Activated CD8-positive, alpha-beta memory T cell treated with anti-CD3 and anti-CD28 coated beads for 4 hours (primary cell): Measurements from ENCODE around the gene TTBK1.

Experiments used
- DNase-seq, 2 donors: peaks; one replicate each; pipeline ENCODE4 v3.0.0-alpha.2; 2020; ENCODE audit warnings: low read depth in 2 of 2

Gene TTBK1

DNA sequence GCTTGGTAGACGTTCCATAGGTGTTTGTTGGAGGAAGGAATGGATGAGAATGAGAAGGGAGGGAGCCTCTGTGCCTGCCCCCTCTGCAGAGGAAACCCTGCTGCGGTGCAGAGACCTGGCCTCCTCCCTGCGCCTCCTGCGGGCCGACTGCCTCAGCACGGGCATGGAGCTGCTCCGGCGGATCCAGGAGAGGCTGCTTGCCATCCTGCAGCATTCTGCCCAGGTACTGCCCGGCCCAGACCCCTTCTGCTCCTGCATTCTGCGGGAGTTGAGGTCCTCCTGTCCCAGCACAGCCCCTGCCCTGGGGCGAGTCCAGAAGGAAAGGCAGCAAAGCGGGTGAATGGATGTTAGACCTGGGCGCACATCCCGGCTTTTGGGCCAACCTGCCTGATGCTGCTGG is 20.1 kb upstream of the TTBK1 start:
- DNase-seq: no peak

- no peak for DNase-seq
These were observed 17.0 kb upstream of the TTBK1 start for GRCh38 chr6:43226192-43226851.

DNA sequence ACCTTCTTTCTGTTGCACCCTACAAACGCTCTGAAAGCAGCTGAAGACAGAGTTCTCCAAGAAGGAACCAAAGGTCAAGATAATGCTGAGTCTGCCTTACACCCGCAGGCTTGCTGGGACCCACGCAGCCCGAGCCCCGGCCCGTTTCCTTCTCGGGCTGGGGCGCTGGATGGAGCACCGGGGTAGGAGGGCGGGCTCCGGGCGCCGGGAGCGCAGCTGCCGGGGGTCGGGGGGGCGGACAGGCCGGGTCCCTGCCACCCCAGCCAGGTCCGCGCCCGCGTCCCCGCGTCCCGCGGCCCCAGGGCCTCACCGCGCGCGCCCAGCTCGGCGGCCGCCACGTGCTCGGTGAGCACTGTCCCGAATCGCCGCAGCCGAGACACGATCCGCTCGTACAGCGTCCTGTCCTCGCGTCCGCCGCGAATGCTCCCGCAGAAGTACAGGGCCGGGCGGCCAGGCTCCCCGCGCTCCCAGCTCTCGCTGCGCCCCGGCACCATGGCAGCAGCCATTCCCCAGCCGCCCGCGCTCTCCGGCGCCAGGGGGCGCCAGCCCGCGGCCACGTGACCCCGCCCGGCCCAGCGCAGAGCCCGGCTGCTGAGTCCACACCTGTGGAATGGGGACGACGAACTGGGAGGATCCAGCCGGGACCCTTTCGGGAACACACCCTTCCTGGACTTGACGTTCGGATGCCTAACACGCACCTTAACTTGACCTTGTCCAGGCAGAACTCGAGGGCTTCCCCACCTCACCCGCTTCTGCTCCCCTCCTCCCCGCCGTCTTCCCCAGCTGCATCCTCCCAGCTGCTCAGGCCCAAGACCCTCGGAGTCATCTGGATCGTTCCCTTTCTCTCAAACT is 14.1 kb upstream of the TTBK1 start, which contains the start of gene DNPH1:
DNPH1 (minus strand) TSS at position 531 of the 852 bp plus-strand sequence; CDS start at position 506, 25 bp downstream.
- DNase-seq: peak; percentile 47 to 56

DNA sequence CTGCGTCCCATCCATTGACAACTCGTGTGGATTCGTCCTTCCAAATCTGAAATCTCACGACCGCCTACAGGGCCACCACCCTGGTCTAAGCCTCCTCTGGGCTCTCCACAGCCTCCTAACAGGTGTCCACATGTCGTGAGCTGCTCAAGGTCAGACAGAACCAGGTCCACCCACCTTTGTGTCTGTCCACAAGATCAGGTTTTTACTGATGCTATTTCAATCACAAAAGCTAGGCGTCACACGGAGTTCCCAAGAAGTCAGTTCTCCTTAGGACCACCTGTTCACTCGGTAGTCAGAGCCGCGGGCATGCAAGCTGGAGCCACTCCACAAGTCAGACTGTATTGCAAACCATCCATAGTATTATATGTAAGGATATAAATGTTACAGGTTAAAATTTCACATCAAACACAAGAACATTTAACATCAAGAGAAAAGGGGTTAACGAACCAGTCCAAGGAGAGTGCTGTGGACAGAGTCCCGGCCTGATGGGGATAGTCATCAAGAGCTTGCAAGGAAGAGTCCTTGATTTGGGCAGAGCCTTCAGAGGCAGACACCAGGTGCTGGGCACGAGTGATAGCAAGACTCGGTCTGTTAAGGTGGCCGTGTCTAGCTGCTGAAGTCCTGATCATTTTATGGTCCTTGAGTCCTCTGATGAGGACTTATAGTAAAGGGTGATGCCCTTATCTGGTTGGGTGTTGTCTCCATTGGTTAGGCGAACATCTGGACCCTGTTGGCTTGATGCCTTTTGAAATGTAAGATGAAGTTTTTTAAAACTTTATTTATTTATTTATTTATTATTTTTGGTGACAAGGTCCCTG is 13.3 kb upstream of the TTBK1 start:
- no peak for DNase-seq

- DNase-seq: no peak
These were observed 12.2 kb upstream of the TTBK1 start for GRCh38 chr6:43231053-43231452.

GRCh38 chr6:43231735-43232450 is 11.4 kb upstream of the TTBK1 start:
- DNase-seq: no peak

- DNase-seq: no peak
These were observed 7.4 kb upstream of the TTBK1 start for GRCh38 chr6:43235841-43236240.

DNA sequence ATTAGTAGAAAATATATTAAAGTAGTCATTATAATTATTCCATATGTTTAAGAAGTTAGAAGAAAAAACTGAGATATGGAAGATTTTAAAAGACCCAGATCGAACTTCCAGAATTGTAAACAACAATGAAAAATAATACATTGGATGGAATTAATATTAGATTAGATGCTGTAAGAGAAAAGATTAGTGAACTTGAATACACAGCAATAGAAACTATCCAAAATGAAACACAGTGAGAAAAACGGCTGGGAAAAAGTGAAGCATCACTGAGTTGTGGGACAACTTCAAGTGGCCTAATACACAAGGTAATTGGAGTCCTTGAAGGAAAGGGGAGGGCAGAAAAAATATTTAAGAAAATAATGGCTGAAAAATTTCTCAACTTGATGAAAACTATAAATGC is 4.2 kb upstream of the TTBK1 start:
- no peak for DNase-seq

- DNase-seq: no peak
These were observed 2.3 kb upstream of the TTBK1 start for GRCh38 chr6:43240950-43241349.

GRCh38 chr6:43241446-43241845 is 1.8 kb upstream of the TTBK1 start:
- DNase-seq: no peak

GRCh38 chr6:43243664-43244321 is 512 bp downstream of the TTBK1 start:
- DNase-seq: no peak

- no peak for DNase-seq
These were observed 3.2 kb downstream of the TTBK1 start for GRCh38 chr6:43246301-43247113.

GRCh38 chr6:43247114-43247999 is 4.1 kb downstream of the TTBK1 start:
- DNase-seq: peak; percentile 65 to 70

DNA sequence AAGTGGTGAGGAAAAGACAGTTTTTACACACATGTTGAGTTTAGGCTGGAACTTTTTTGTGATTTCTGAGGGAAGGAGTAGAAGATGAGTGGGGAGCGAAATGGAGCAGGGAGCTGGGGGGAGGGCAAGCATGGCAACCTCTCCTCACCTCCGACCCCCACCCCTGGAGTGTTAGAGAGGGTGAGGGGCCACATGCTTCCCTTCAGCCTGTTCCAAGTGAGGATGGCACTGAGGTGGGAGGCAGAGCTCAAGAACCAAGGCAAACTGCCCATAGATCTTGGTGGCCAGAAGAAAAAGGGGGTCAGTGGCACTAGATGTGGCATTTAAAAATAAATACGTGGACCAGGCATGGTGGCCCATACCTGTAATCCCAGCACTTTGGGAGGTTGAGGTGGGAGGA is 4.8 kb downstream of the TTBK1 start:
- DNase-seq: no peak

DNA sequence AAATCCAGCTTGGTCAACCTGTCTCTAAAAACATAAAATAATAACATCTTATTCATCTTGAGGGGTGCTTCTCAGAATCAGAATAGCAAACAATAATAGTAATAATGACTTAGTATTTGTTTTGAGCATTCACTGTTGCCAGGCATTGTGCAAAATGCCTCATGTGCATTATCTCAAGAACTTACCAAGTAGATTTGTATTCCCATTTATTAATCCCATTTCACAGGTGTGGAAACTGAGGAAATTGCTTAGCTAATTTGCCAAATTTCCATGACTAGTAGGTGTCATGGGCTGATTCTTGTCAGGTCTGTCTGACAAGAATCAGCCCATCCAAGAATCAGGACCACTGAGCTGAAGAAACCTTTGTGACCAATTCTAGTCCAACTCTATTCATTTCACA is 5.5 kb downstream of the TTBK1 start:
- DNase-seq: no peak

- no peak for DNase-seq
These were observed 7.7 kb downstream of the TTBK1 start for GRCh38 chr6:43250992-43251373.

DNA sequence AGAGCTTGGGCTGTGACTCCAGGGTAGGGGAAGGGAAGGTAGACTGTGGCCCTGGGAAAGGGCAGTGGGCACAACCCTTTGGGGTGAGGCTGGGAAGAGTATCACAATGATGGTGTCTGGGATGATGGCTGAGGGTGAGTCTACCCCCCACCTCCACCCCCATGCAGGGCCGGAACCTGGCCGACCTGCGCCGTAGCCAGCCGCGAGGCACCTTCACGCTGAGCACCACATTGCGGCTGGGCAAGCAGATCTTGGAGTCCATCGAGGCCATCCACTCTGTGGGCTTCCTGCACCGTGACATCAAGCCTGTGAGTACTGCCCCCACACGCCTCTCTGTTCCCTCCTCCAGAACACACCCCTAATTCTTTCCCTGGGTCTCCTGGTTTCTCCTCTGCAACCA is 10.1 kb downstream of the TTBK1 start:
- DNase-seq: no peak

DNA sequence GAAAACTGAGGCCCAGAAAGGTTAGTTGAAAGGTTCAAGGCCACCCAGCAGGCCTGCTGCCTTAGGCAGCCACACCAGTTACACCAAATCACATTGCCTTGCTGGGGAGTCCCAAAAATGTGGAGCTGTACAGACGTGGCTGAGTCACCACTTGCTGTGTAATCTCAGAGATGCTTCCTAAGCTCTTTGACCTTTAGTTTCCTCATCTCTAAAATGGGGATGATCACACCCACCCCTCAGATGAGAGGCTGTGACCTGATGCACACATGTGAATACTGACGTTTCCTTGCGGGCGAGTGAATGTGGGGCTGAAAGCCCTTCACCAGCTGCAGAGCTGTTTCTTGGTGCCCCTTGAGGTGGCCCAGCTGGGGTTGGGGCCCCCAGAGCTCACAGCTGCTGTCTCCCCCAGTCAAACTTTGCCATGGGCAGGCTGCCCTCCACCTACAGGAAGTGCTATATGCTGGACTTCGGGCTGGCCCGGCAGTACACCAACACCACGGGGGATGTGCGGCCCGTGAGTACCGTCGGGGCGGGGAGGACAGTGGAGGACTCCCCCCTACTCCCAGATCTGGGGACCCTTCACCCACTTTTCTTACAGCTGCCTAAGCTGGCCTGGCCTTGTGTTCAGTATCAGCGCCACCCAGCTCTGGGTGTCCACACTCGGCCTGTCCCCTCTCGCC is 11.0 kb downstream of the TTBK1 start:
- no peak for DNase-seq

- DNase-seq: no peak
These were observed 11.6 kb downstream of the TTBK1 start for GRCh38 chr6:43254846-43255245.
